Neuronal stem cell (in vitro differentiated cells): ENCODE measurements around the gene PTPN14.
"Not testable (repeated sequence)": the region's sequence is repeated elsewhere in the genome, so short reads cannot be mapped to it uniquely, and the experiment has no call there.

Source experiments
- DNase-seq: peaks from one replicate; pipeline ENCODE4 v3.0.0-alpha.2; 2013; ENCODE audit warnings: low spot score
- H2AFZ ChIP-seq: one replicate; pipeline ENCODE4 v1.6.1; 2013; ENCODE audit warnings: mild to moderate bottlenecking, low read length, inconsistent platforms
- H2AK5ac ChIP-seq: 2 replicates; pipeline ENCODE4 v1.6.1; 2013; ENCODE audit warnings: low read depth, mild to moderate bottlenecking, inconsistent platforms, low read length, moderate library complexity, mixed read lengths
- H2BK120ac ChIP-seq: 2 replicates; pipeline ENCODE4 v1.6.1; 2013; ENCODE audit warnings: low read depth, mild to moderate bottlenecking, inconsistent platforms, low read length, moderate library complexity, mixed read lengths
- H2BK12ac ChIP-seq: one replicate; pipeline ENCODE4 v1.6.1; 2013; ENCODE audit warnings: low read length, inconsistent platforms
- H2BK15ac ChIP-seq: 2 replicates; pipeline ENCODE4 v1.6.1; 2013; ENCODE audit warnings: mild to moderate bottlenecking, low read length, inconsistent platforms, mixed read lengths
- H2BK5ac ChIP-seq: one replicate; pipeline ENCODE4 v1.6.1; 2013; ENCODE audit warnings: inconsistent platforms, mild to moderate bottlenecking, low read length, moderate library complexity
- H3K14ac ChIP-seq: one replicate; pipeline ENCODE4 v1.6.1; 2013; ENCODE audit warnings: low read length, inconsistent platforms
- H3K18ac ChIP-seq: 2 replicates; pipeline ENCODE4 v1.6.1; 2013; ENCODE audit warnings: low read length, inconsistent platforms
- H3K23ac ChIP-seq: 2 replicates; pipeline ENCODE4 v1.6.1; 2013; ENCODE audit warnings: low read depth, mild to moderate bottlenecking, mixed read lengths, low read length, inconsistent platforms; ENCODE audit not compliant: poor library complexity
- H3K27ac ChIP-seq: replicated peaks from 3 replicates; pipeline ENCODE4 v1.5.1; 2013; ENCODE audit warnings: low read length, inconsistent platforms
- H3K27me3 ChIP-seq, 3 experiments: 2 replicates each; pipeline ENCODE4 v1.6.1; 2013; ENCODE audit warnings: low read length in 3 of 3, mild to moderate bottlenecking in 2 of 3, inconsistent platforms in 1 of 3, low read depth in 1 of 3, mixed read lengths in 1 of 3, moderate library complexity in 1 of 3; ENCODE audit not compliant: control insufficient read depth in 3 of 3, insufficient read depth in 3 of 3
- H3K36me3 ChIP-seq, 2 donors: replicated peaks in 1 of 2; 2 replicates each; pipeline ENCODE4 v1.6.1; 2013; ENCODE audit warnings: low read length in 2 of 2; ENCODE audit not compliant: control insufficient read depth in 2 of 2, insufficient read depth in 2 of 2
- H3K4ac ChIP-seq: 2 replicates; pipeline ENCODE4 v1.6.1; 2013; ENCODE audit warnings: inconsistent platforms, mild to moderate bottlenecking, low read length, moderate library complexity
- H3K4me1 ChIP-seq, 2 donors: 1 replicate in 1 of 2; 2 replicates in 1 of 2; pipeline ENCODE4 v1.6.1; 2013; ENCODE audit warnings: low read length in 2 of 2, low read depth in 1 of 2; ENCODE audit not compliant: control insufficient read depth in 2 of 2, insufficient read depth in 1 of 2
- H3K4me2 ChIP-seq: one replicate; pipeline ENCODE4 v1.6.1; 2013; ENCODE audit warnings: mild to moderate bottlenecking, low read length, inconsistent platforms; ENCODE audit not compliant: insufficient read depth, poor library complexity, severe bottlenecking
- H3K4me3 ChIP-seq, 2 donors: 2 replicates each; pipeline ENCODE4 v1.5.1; 2013; ENCODE audit warnings: low read length in 2 of 2, mild to moderate bottlenecking in 2 of 2, inconsistent platforms in 1 of 2, moderate library complexity in 1 of 2
- H3K79me1 ChIP-seq: one replicate; pipeline ENCODE4 v1.6.1; 2013; ENCODE audit warnings: low read depth, mild to moderate bottlenecking, inconsistent platforms, low read length, moderate library complexity
- H3K9ac ChIP-seq: one replicate; pipeline ENCODE4 v1.6.1; 2013; ENCODE audit warnings: mild to moderate bottlenecking, low read depth, low read length, inconsistent platforms; ENCODE audit not compliant: poor library complexity
- H3K9me3 ChIP-seq, 2 donors: replicated peaks in 1 of 2; 2 replicates each; pipeline versions ENCODE3 to v1.6.1; 2013; ENCODE audit warnings: low read length in 2 of 2, mild to moderate bottlenecking in 2 of 2, inconsistent platforms in 1 of 2, low read depth in 1 of 2, mixed read lengths in 1 of 2, moderate library complexity in 1 of 2; ENCODE audit not compliant: control insufficient read depth in 2 of 2, insufficient read depth in 1 of 2
- H4K8ac ChIP-seq: one replicate; pipeline ENCODE4 v1.6.1; 2013; ENCODE audit warnings: low read depth, mild to moderate bottlenecking, inconsistent platforms, low read length, moderate library complexity
- H4K91ac ChIP-seq: one replicate; pipeline ENCODE4 v1.6.1; 2013; ENCODE audit warnings: low read length, low read depth, mild to moderate bottlenecking, inconsistent platforms; ENCODE audit not compliant: poor library complexity
- WGBS, 2 donors: extraction: QIAGEN DNeasy Blood & Tissue Kit; methylation state at CpG; one replicate each; pipeline ENCODE4 v1.1.7; 2013; ENCODE audit warnings: missing lambda C conversion rate in 2 of 2, mixed read lengths in 1 of 2; ENCODE audit not compliant: insufficient read length in 2 of 2, insufficient replicate concordance in 1 of 2; ENCODE audit errors: extremely low coverage in 2 of 2; 5-methylcytosine and 5-hydroxymethylcytosine counted together

The PTPN14 gene

DNA sequence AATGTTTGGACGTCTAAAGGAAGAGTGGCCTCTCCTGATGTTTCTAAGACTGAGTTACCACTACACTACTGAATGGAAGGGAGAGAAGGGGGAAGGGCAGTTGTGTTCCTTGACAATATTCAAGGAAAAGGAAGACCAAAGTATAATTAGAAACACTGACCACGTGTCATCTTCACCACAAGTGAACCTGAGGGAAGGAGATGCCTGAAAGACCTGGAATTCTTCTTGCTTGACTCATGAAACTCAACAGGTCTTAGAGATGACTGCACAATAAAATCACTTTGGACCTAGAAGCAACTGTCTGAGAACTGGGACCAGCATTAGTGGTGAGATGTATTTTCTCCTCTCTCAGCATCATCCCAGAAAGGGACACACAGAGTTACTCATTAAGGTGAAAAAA, 56.7 kb downstream of the PTPN14 start:
- Histone ChIP-seq H3K27me3 (no peaks in the 10 kb centered on the region), H2BK120ac (no peak overlapping the region), H4K8ac (no peak overlapping the region), H3K4me3 (no peak overlapping the region), H3K4ac (no peak overlapping the region), H3K36me3 (no peaks in the 10 kb centered on the region), H4K91ac (no peak overlapping the region), H2BK12ac (no peak overlapping the region), H3K18ac (no peak overlapping the region), H2AFZ (no peak overlapping the region), H3K4me2 (no peak overlapping the region), H3K23ac (no peak overlapping the region), H2BK15ac (no peak overlapping the region), H3K9ac (no peak overlapping the region), H3K14ac (no peak overlapping the region), H3K4me1 (peaks cover 0 to 2% of the 10 kb centered on the region in 2 donors), H3K27ac (no peak overlapping the region), H3K79me1 (no peaks in the 10 kb centered on the region), H2AK5ac (no peak overlapping the region), H2BK5ac (no peak overlapping the region), H3K9me3 (no peaks in the 10 kb centered on the region)
- WGBS, 2 donors: no CpG with 5 or more reads among the region's 2 CpGs
- DNase-seq: no peak

DNA sequence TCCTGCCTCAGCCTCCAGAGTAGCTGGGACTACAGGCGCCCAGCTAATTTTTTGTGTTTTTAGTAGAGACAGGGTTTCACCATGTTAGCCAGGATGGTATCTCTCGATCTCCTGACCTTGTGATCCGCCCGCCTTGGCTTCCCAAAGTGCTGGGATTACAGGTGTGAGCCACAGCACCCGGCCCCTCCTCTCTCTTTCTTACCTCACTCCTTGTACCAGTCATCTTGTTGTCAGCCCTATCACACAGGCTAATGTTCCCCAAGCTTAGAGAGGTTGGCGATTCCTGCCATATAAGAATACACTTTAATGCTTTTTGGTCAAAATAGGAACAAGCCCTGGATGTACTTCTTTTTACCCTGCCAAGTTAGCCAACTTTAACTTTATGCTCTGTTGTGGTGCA, 57.2 kb downstream of the PTPN14 start:
- not testable (repeated sequence) for H3K79me1 ChIP-seq, H2BK120ac ChIP-seq, H3K4me1 ChIP-seq, DNase-seq, H3K4me3 ChIP-seq, H2BK5ac ChIP-seq, H4K91ac ChIP-seq, H2AFZ ChIP-seq, H3K27me3 ChIP-seq, H2BK12ac ChIP-seq, H3K23ac ChIP-seq, H3K4me2 ChIP-seq, H3K9me3 ChIP-seq, H3K36me3 ChIP-seq, H4K8ac ChIP-seq, H2BK15ac ChIP-seq, H2AK5ac ChIP-seq, H3K18ac ChIP-seq, H3K14ac ChIP-seq, H3K27ac ChIP-seq, H3K9ac ChIP-seq, H3K4ac ChIP-seq
- WGBS, 2 donors: no CpG with 5 or more reads among the region's 6 CpGs

- no peaks in the 10 kb centered on the region for H3K27me3 ChIP-seq
- no peaks in the 10 kb centered on the region for H3K9me3 ChIP-seq
- H2BK15ac ChIP-seq: no peak overlapping the region
- no peak overlapping the region for H3K14ac ChIP-seq
- H3K36me3 ChIP-seq: no peaks in the 10 kb centered on the region
- H3K79me1 ChIP-seq: no peaks in the 10 kb centered on the region
- H3K9ac ChIP-seq: no peak overlapping the region
- H2BK120ac ChIP-seq: no peak overlapping the region
- H2BK12ac ChIP-seq: no peak overlapping the region
- H2BK5ac ChIP-seq: no peak overlapping the region
- H3K4me3 ChIP-seq: no peak overlapping the region
- H4K8ac ChIP-seq: no peak overlapping the region
- peaks cover 0 to 2% of the 10 kb centered on the region in 2 donors for H3K4me1 ChIP-seq
- H3K27ac ChIP-seq: no peak overlapping the region
- no peak overlapping the region for H3K4me2 ChIP-seq
- H3K23ac ChIP-seq: no peak overlapping the region
- no peak overlapping the region for H4K91ac ChIP-seq
- H3K18ac ChIP-seq: no peak overlapping the region
- no peak overlapping the region for H2AK5ac ChIP-seq
- no peak for DNase-seq
- H2AFZ ChIP-seq: no peak overlapping the region
- H3K4ac ChIP-seq: no peak overlapping the region
- WGBS, 2 donors: no CpG with 5 or more reads among the region's 7 CpGs
Observed at GRCh38 chr1:214493126-214493796, 58.1 kb downstream of the PTPN14 start.

- H3K36me3 ChIP-seq: no peaks in the 10 kb centered on the region
- H3K79me1 ChIP-seq: no peaks in the 10 kb centered on the region
- H2AFZ ChIP-seq: no peak overlapping the region
- no peak overlapping the region for H3K23ac ChIP-seq
- no peak overlapping the region for H3K14ac ChIP-seq
- peaks cover 0 to 4% of the 10 kb centered on the region in 2 donors for H3K4me1 ChIP-seq
- H2AK5ac ChIP-seq: no peak overlapping the region
- no peak overlapping the region for H3K4me3 ChIP-seq
- no peak overlapping the region for H2BK15ac ChIP-seq
- H3K9me3 ChIP-seq: no peaks in the 10 kb centered on the region
- no peak overlapping the region for H3K18ac ChIP-seq
- H3K27me3 ChIP-seq: no peaks in the 10 kb centered on the region
- H2BK5ac ChIP-seq: no peak overlapping the region
- no peak overlapping the region for H3K9ac ChIP-seq
- DNase-seq: no peak
- H3K4me2 ChIP-seq: no peak overlapping the region
- no CpG with 5 or more reads among the region's 9 CpGs for WGBS, 2 donors
- no peak overlapping the region for H4K8ac ChIP-seq
- H2BK120ac ChIP-seq: no peak overlapping the region
- H3K27ac ChIP-seq: no peak overlapping the region
- H3K4ac ChIP-seq: no peak overlapping the region
- H4K91ac ChIP-seq: no peak overlapping the region
- no peak overlapping the region for H2BK12ac ChIP-seq
Observed at GRCh38 chr1:214492401-214493075, 58.9 kb downstream of the PTPN14 start.
